NCI-H2081 (cell line): ENCODE data around the gene SLC9A1.

ENCODE experiments used
- DNase-seq, 2 experiments: peaks; one replicate each; lab custom pipeline; 2025; lab: John Stamatoyannopoulos, UW

The SLC9A1 gene

GRCh38 chr1:27102707-27103468 lies 52.0 kb downstream of the SLC9A1 start:
- DNase-seq = peak; percentile 21 to 29

GRCh38 chr1:27102134-27102706 lies 52.7 kb downstream of the SLC9A1 start:
- no peak for DNase-seq

- DNase-seq = no peak
Measured at GRCh38 chr1:27101696-27102095, 53.2 kb downstream of the SLC9A1 start.

- DNase-seq = no peak
Measured at GRCh38 chr1:27101054-27101491, 53.9 kb downstream of the SLC9A1 start.

- DNase-seq = no peak
Measured at GRCh38 chr1:27100335-27101053, 54.4 kb downstream of the SLC9A1 start.

- DNase-seq = no peak
Measured at GRCh38 chr1:27099587-27100334, 55.2 kb downstream of the SLC9A1 start.

- DNase-seq = no peak
Measured at GRCh38 chr1:27099135-27099586, 55.8 kb downstream of the SLC9A1 start.

GRCh38 chr1:27098431-27099134 lies 56.3 kb downstream of the SLC9A1 start:
- no peak for DNase-seq

- DNase-seq = peak; percentile 50 to 60
Measured at GRCh38 chr1:27097484-27097917, 57.4 kb downstream of the SLC9A1 start.

- DNase-seq = no peak
Measured at GRCh38 chr1:27095576-27095975, 59.3 kb downstream of the SLC9A1 start.

GRCh38 chr1:27092888-27093287 lies 62.0 kb downstream of the SLC9A1 start:
- no peak for DNase-seq

- no peak for DNase-seq
Measured at GRCh38 chr1:27090911-27091310, 64.0 kb downstream of the SLC9A1 start.

GRCh38 chr1:27087371-27088220 lies 67.3 kb downstream of the SLC9A1 start:
- no peak for DNase-seq

GRCh38 chr1:27086628-27087027 lies 68.3 kb downstream of the SLC9A1 start:
- DNase-seq = no peak

GRCh38 chr1:27086026-27086425 lies 68.9 kb downstream of the SLC9A1 start:
- no peak for DNase-seq

- DNase-seq = no peak
Measured at GRCh38 chr1:27084107-27084506, 70.8 kb downstream of the SLC9A1 start.

GRCh38 chr1:27077968-27078367 lies 77.0 kb downstream of the SLC9A1 start:
- DNase-seq = no peak

- no peak for DNase-seq
Measured at GRCh38 chr1:27076803-27077202, 78.1 kb downstream of the SLC9A1 start.

GRCh38 chr1:27074175-27074780 lies 80.6 kb downstream of the SLC9A1 start:
- no peak for DNase-seq

- no peak for DNase-seq
Measured at GRCh38 chr1:27071049-27071416, 83.9 kb downstream of the SLC9A1 start.
